ENCODE data around the gene ANLN. TPM values are rescaled to one million over a fixed set of nuclear protein-coding genes. Genes with fewer than 3 reads are reported as not detected.

The ANLN gene
- polyA plus RNA-seq, 3 donors, result 0.12 to 1.1 (median 0.25) TPM

- Histone ChIP-seq H4K20me1 (ENCODE audit: insufficient read depth, low read length) (no peaks in the 10 kb centered on the region), H3K4me3 (replicated peaks in 1 of 3; ENCODE audit: low read depth in 2 of 3, low read length in 3 of 3) (peak overlapping the region; percentile 15 to 93 (median 76)), H3K4me1 (ENCODE audit: control insufficient read depth in 1 of 2, insufficient read depth in 2 of 2, low read length in 2 of 2) (peaks cover 7 to 10% of the 10 kb centered on the region in 2 donors), H3K27me3 (ENCODE audit: control insufficient read depth in 2 of 2, insufficient read depth in 2 of 2, low read length in 2 of 2) (peaks cover 6 to 13% of the 10 kb centered on the region in 2 donors), H3K79me2 (ENCODE audit: insufficient read depth, low read length) (no peaks in the 10 kb centered on the region), H3K36me3 (replicated peaks in 1 of 2; ENCODE audit: control insufficient read depth in 1 of 2, insufficient read depth in 2 of 2, low read length in 2 of 2) (no peaks in the 10 kb centered on the region), H2AFZ (ENCODE audit: insufficient read depth, low read depth, low read length, poor library complexity, severe bottlenecking) (peak overlapping the region; percentile 98), H3K9ac (ENCODE audit: insufficient read depth, low read length, poor library complexity, severe bottlenecking) (peak overlapping the region; percentile 71), H3K4me2 (replicated peaks; ENCODE audit: extremely low read depth, low read length, poor library complexity, severe bottlenecking) (peak overlapping the region; percentile 98), H3K9me3 (replicated peaks in 1 of 2; ENCODE audit: control insufficient read depth in 1 of 2, insufficient read depth in 1 of 2, low read length in 2 of 2) (no peaks in the 10 kb centered on the region), H3K27ac (ENCODE audit: low read depth in 1 of 2, low read length in 2 of 2) (no peak overlapping the region)
- Mint-ChIP-seq H3K9me3 (peaks cover 0 to 4% (median 0%) of the 10 kb centered on the region in 7 donors), H3K4me3 (peak overlapping the region; percentile 85 to 94), H3K36me3 (no peaks in the 10 kb centered on the region), H3K4me1 (peaks cover 6% of the 10 kb centered on the region), H3K27me3 (ENCODE audit: low read depth in 3 of 3) (peaks cover 2 to 20% (median 14%) of the 10 kb centered on the region in 3 donors), H3K27ac (peak overlapping the region in 1 of 7 donors; percentile 62)
- TF ChIP-seq, protein P1, sequence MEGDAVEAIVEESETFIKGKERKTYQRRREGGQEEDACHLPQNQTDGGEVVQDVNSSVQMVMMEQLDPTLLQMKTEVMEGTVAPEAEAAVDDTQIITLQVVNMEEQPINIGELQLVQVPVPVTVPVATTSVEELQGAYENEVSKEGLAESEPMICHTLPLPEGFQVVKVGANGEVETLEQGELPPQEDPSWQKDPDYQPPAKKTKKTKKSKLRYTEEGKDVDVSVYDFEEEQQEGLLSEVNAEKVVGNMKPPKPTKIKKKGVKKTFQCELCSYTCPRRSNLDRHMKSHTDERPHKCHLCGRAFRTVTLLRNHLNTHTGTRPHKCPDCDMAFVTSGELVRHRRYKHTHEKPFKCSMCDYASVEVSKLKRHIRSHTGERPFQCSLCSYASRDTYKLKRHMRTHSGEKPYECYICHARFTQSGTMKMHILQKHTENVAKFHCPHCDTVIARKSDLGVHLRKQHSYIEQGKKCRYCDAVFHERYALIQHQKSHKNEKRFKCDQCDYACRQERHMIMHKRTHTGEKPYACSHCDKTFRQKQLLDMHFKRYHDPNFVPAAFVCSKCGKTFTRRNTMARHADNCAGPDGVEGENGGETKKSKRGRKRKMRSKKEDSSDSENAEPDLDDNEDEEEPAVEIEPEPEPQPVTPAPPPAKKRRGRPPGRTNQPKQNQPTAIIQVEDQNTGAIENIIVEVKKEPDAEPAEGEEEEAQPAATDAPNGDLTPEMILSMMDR (IDR thresholded peaks at IDR 0.05), result no peak
- intact Hi-C loops (cut with micrococcal nuclease), result no loop called here
- 80% methylated on average over 1 of the region's 12 CpGs for WGBS (ENCODE audit: insufficient coverage)
- no peak for DNase-seq
Measured at GRCh38 chr7:36366005-36366717, 23.5 kb upstream of the ANLN start.

- Mint-ChIP-seq H3K27me3 (ENCODE audit: low read depth in 3 of 3) (peaks cover 2 to 20% (median 14%) of the 10 kb centered on the region in 3 donors), H3K36me3 (no peaks in the 10 kb centered on the region), H3K27ac (peak overlapping the region in 5 of 7 donors; percentile 54 to 89 (median 84)), H3K9me3 (peaks cover 0 to 4% (median 0%) of the 10 kb centered on the region in 7 donors), H3K4me3 (peak overlapping the region; percentile 94 to 97), H3K4me1 (peaks cover 6% of the 10 kb centered on the region)
- H4K20me1 ChIP-seq (ENCODE audit: insufficient read depth, low read length), result no peaks in the 10 kb centered on the region
- no peaks in the 10 kb centered on the region for H3K36me3 ChIP-seq (replicated peaks in 1 of 2; ENCODE audit: control insufficient read depth in 1 of 2, insufficient read depth in 2 of 2, low read length in 2 of 2)
- DNase-seq, result peak; percentile 84 to 88 (median 85)
- no peaks in the 10 kb centered on the region for H3K79me2 ChIP-seq (ENCODE audit: insufficient read depth, low read length)
- intact Hi-C loops (cut with micrococcal nuclease), result no loop called here
- H3K4me1 ChIP-seq (ENCODE audit: control insufficient read depth in 1 of 2, insufficient read depth in 2 of 2, low read length in 2 of 2), result peaks cover 7 to 10% of the 10 kb centered on the region in 2 donors
- H3K9ac ChIP-seq (ENCODE audit: insufficient read depth, low read length, poor library complexity, severe bottlenecking), result peak overlapping the region; percentile 71
- H3K27ac ChIP-seq (ENCODE audit: low read depth in 1 of 2, low read length in 2 of 2), result no peak overlapping the region
- under 1% methylated on average over 83 of the region's 96 CpGs for WGBS (ENCODE audit: insufficient coverage)
- H3K4me2 ChIP-seq (replicated peaks; ENCODE audit: extremely low read depth, low read length, poor library complexity, severe bottlenecking), result peak overlapping the region; percentile 98
- peak overlapping the region; percentile 98 for H2AFZ ChIP-seq (ENCODE audit: insufficient read depth, low read depth, low read length, poor library complexity, severe bottlenecking)
- H3K9me3 ChIP-seq (replicated peaks in 1 of 2; ENCODE audit: control insufficient read depth in 1 of 2, insufficient read depth in 1 of 2, low read length in 2 of 2), result no peaks in the 10 kb centered on the region
- H3K4me3 ChIP-seq (replicated peaks in 1 of 3; ENCODE audit: low read depth in 2 of 3, low read length in 3 of 3), result peak overlapping the region; percentile 69 to 93 (median 76)
- peaks cover 6 to 13% of the 10 kb centered on the region in 2 donors for H3K27me3 ChIP-seq (ENCODE audit: control insufficient read depth in 2 of 2, insufficient read depth in 2 of 2, low read length in 2 of 2)
- TF ChIP-seq, protein P1 (IDR thresholded peaks at IDR 0.05), result peak; percentile 97
Measured at GRCh38 chr7:36366718-36367560, 22.7 kb upstream of the ANLN start.

All from CD14-positive monocyte (primary cell).